Small intestine (tissue), 7 donors: ENCODE data around the gene SDHC. TPM values are rescaled to one million over a fixed set of nuclear protein-coding genes. Genes with fewer than 3 reads are reported as not detected.
"Not testable (repeated sequence)": the region's sequence is repeated elsewhere in the genome, so short reads cannot be mapped to it uniquely, and the experiment has no call there.

ENCODE experiments used
- DNase-seq, 2 donors: peaks; one replicate each; pipeline versions ENCODE4 v3.0.0 to v3.0.0-alpha.2; 2013
- FAIRE-seq: peaks from 2 replicates; lab custom pipeline; 2012; peaks lifted over from hg19 to GRCh38; lab: Jason Lieb, UNC
- H3K27ac ChIP-seq, 3 donors: one replicate each; pipeline ENCODE4 v1.5.1; 2013; ENCODE audit warnings: low read length in 2 of 3, mild to moderate bottlenecking in 2 of 3, control low read depth in 1 of 3, inconsistent platforms in 1 of 3, low read depth in 1 of 3, moderate library complexity in 1 of 3
- H3K27me3 ChIP-seq, 3 donors: one replicate each; pipeline ENCODE4 v1.6.1; 2013; ENCODE audit warnings: low read length in 3 of 3, inconsistent platforms in 1 of 3; ENCODE audit not compliant: control insufficient read depth in 3 of 3, insufficient read depth in 3 of 3
- H3K36me3 ChIP-seq, 3 donors: one replicate each; pipeline ENCODE4 v1.6.1; 2013; ENCODE audit warnings: low read length in 3 of 3, inconsistent platforms in 1 of 3, low read depth in 1 of 3, mild to moderate bottlenecking in 1 of 3, moderate library complexity in 1 of 3; ENCODE audit not compliant: control insufficient read depth in 3 of 3, insufficient read depth in 2 of 3
- H3K4me1 ChIP-seq, 3 donors: one replicate each; pipeline ENCODE4 v1.6.1; 2013; ENCODE audit warnings: low read length in 2 of 3, inconsistent platforms in 1 of 3, low read depth in 1 of 3, mild to moderate bottlenecking in 1 of 3, moderate library complexity in 1 of 3; ENCODE audit not compliant: control insufficient read depth in 3 of 3, insufficient read depth in 2 of 3
- H3K4me3 ChIP-seq, 3 donors: one replicate each; pipeline ENCODE4 v1.5.1; 2013; ENCODE audit warnings: low read length in 3 of 3, control low read depth in 1 of 3, inconsistent platforms in 1 of 3, low read depth in 1 of 3, mild to moderate bottlenecking in 1 of 3, moderate library complexity in 1 of 3
- H3K9me3 ChIP-seq, 2 donors: one replicate each; pipeline ENCODE4 v1.6.1; 2013; ENCODE audit warnings: low read depth in 1 of 2, low read length in 1 of 2; ENCODE audit not compliant: control insufficient read depth in 2 of 2, insufficient read depth in 1 of 2
- WGBS, 3 donors: extraction: QIAGEN DNeasy Blood & Tissue Kit; methylation state at CpG; one replicate each; pipeline ENCODE4 v1.1.7; 2013; 5-methylcytosine and 5-hydroxymethylcytosine counted together
- polyA plus RNA-seq, 4 donors: library from polyadenylated mRNA; stranded (reverse) in 3 of 4; unstranded in 1 of 4; fragments of 200-250 nt in 3 of 4; fragments of 120-200 nt in 1 of 4; gene quantifications; one replicate each; pipeline versions ENCODE4 v1.2.1 to v1.2.3, GENCODE V29; 2013
- donor health status: healthy with polysubstance abuse.
- donor health status: control.
- donor health status: control.
- donor health status: Bipolar disorder and iron deficiency.
- donor health status: healthy.

Gene SDHC
- polyA plus RNA-seq, 4 donors = 175 to 262 (median 211) TPM

DNA sequence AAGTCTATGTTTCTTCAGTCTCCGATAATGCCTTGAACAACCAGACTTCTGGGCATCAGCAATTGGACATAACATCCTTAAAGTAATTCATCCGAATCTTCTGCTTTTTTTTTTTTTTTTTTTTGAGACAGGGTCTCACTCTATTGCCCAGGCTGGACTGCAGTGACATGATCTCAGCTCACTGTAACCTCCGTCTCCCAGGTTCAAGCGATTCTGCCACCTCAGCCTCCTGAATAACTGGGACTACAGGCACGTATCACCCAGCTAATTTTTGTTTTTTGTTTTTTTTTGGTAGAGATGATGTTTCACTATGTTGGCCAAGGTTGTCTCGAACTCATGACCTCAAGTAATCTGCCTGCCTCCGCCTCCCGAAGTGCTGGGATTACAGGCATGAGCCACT lies 77.4 kb downstream of the SDHC start:
- H3K27me3 ChIP-seq = peaks cover 0 to 5% (median 0%) of the 10 kb centered on the region in 3 donors
- H3K9me3 ChIP-seq = no peaks in the 10 kb centered on the region

DNA sequence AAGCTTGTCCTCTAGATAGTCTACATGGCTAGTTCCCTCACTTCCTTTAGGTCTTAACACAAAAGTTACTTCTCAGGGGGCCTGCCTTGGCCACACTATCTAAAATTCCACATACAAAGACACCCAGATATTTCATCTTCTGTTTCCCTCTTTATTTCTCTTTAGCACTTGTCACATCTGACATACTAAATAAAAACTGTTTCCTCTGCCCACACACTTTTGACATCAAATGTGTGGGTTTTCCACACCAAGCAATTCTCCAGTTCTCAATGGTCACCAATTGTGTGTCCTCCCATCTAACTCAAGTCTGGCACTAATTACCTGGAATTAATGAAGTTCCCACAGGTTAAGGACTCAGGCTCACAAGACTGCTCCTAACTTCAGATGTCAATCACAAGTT lies 79.0 kb downstream of the SDHC start:
- FAIRE-seq (no peak), DNase-seq (no peak)
- no peak overlapping the region for H3K4me3 ChIP-seq
- peaks cover 0 to 5% (median 0%) of the 10 kb centered on the region in 3 donors for H3K27me3 ChIP-seq
- no peaks in the 10 kb centered on the region for H3K9me3 ChIP-seq
- no peak overlapping the region for H3K27ac ChIP-seq
- H3K36me3 ChIP-seq = no peaks in the 10 kb centered on the region
- H3K4me1 ChIP-seq = peaks cover 0 to 4% (median 0%) of the 10 kb centered on the region in 3 donors

More for the DNA sequence above, 77.4 kb downstream of the SDHC start:
- DNase-seq (no peak), FAIRE-seq (no peak)
- Histone ChIP-seq H3K4me3 (no peak overlapping the region), H3K4me1 (peaks cover 0 to 4% (median 0%) of the 10 kb centered on the region in 3 donors), H3K27ac (no peak overlapping the region), H3K36me3 (no peaks in the 10 kb centered on the region)
- 92 to 96% (median 92%) methylated on average over 8 of the region's 8 CpGs for WGBS, 3 donors

DNA sequence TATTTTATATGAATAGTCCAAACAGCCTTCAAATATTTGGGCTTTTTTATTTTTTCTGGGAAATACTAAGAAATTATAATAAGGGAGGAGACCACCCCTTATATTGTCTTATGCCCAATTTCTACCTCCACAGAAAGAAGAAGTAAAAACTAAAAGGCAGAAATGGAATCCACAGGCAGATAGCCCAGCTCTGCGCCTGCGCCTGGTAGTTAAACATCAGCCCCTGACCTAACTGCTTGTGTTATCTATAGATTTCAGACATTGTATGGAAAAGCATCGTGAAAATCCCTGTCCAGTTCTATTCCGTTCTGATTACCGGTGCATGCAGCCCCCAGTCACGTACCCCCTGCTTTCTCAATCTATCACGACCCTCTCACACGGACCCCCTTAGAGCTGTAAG lies 82.9 kb downstream of the SDHC start:
- 90 to 96% (median 96%) methylated on average over 8 of the region's 8 CpGs for WGBS, 3 donors
- not testable (repeated sequence) for FAIRE-seq, H3K4me1 ChIP-seq, DNase-seq, H3K4me3 ChIP-seq, H3K27ac ChIP-seq, H3K27me3 ChIP-seq, H3K36me3 ChIP-seq, H3K9me3 ChIP-seq

DNA sequence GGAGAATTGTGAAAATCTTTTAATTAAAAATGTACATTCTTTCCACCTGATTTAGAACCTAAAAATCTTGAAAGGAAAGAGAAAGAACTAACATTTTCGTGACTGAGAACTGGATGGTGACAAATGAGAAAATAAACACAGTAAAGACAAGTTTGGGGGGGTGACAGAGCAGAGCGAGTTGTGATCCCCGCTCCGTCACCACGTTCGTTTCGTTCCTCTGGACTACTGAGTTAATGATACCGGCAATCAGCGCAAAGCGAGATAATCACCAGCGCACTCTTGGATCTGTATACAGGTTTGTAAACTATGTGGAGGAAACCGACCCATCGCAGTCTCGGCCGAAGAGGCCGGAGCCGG lies 84.7 kb downstream of the SDHC start:
- WGBS, 3 donors = 1 to 5% (median 3%) methylated on average over 17 of the region's 17 CpGs
- Histone ChIP-seq H3K4me1 (peaks cover 0 to 3% (median 2%) of the 10 kb centered on the region in 3 donors), H3K4me3 (peak overlapping the region; percentile 42 to 83 (median 49)), H3K27ac (peak overlapping the region; percentile 96 to 100 (median 98)), H3K9me3 (no peaks in the 10 kb centered on the region), H3K27me3 (no peaks in the 10 kb centered on the region), H3K36me3 (no peaks in the 10 kb centered on the region)
- no peak for DNase-seq
- no peak for FAIRE-seq

GRCh38 chr1:161399257-161399998 lies 85.2 kb downstream of the SDHC start:
- DNase-seq = peak; percentile 93 to 95
- no peaks in the 10 kb centered on the region for H3K9me3 ChIP-seq
- no peaks in the 10 kb centered on the region for H3K36me3 ChIP-seq
- H3K27me3 ChIP-seq = no peaks in the 10 kb centered on the region
- WGBS, 3 donors = 0% methylated on average over 51 to 53 of the region's 53 CpGs
- peak overlapping the region; percentile 49 to 83 (median 62) for H3K4me3 ChIP-seq
- no peak for FAIRE-seq
- H3K4me1 ChIP-seq = peaks cover 0 to 3% (median 2%) of the 10 kb centered on the region in 3 donors
- peak overlapping the region; percentile 96 to 100 (median 98) for H3K27ac ChIP-seq

DNA sequence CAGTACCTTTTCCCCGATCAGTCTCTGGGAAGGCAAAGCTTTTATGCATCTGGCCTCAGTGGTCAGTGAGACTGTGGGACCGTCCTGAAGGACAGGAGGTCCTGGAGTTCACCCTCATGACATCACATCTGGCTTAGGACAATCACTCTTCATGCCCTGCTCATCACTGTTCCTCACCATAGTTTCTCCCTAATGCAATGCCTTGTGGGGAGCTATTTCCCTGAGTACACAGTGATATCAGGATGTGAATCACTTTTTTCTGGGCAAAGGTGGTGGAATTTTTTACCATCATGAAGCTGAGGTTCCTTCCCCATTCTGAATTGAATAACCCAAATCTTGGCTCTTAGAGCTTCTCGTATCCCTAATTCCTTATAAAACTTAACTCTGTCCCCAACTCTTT lies 88.3 kb downstream of the SDHC start:
- Histone ChIP-seq H3K4me1 (peaks cover 0 to 3% (median 2%) of the 10 kb centered on the region in 3 donors), H3K27me3 (no peaks in the 10 kb centered on the region), H3K36me3 (no peaks in the 10 kb centered on the region), H3K9me3 (no peaks in the 10 kb centered on the region), H3K4me3 (no peak overlapping the region), H3K27ac (no peak overlapping the region)
- DNase-seq (no peak), FAIRE-seq (no peak)
- 93 to 98% (median 96%) methylated on average over 3 of the region's 3 CpGs for WGBS, 3 donors

- no peaks in the 10 kb centered on the region for H3K36me3 ChIP-seq
- no peaks in the 10 kb centered on the region for H3K27me3 ChIP-seq
- no peak for DNase-seq
- WGBS, 3 donors = 73 to 85% (median 79%) methylated on average over 11 of the region's 11 CpGs
- FAIRE-seq = no peak
- H3K9me3 ChIP-seq = no peaks in the 10 kb centered on the region
- H3K27ac ChIP-seq = no peak overlapping the region
- H3K4me1 ChIP-seq = peaks cover 2 to 6% (median 2%) of the 10 kb centered on the region in 3 donors
- no peak overlapping the region for H3K4me3 ChIP-seq
Observed at GRCh38 chr1:161404051-161404597, 89.9 kb downstream of the SDHC start.

- H3K9me3 ChIP-seq, FAIRE-seq, H3K4me1 ChIP-seq, H3K4me3 ChIP-seq, H3K36me3 ChIP-seq, H3K27ac ChIP-seq, H3K27me3 ChIP-seq, DNase-seq: not testable (repeated sequence)
- WGBS, 3 donors = 96 to 99% (median 99%) methylated on average over 16 to 17 of the region's 17 CpGs
Observed at GRCh38 chr1:161406551-161406950, 92.4 kb downstream of the SDHC start.
